RPMI7951 (cell line): ENCODE results near the gene ZSWIM3. TPM values are rescaled to one million over a fixed set of nuclear protein-coding genes. Genes with fewer than 3 reads are reported as not detected.

Experiments used
- total RNA-seq: library from RNA; depleted of rRNA; stranded (reverse); fragments of >200 nt; shearing (Covaris generic); gene quantifications from 2 replicates; pipeline ENCODE4 v1.2.3, GENCODE V29; 2014; rRNA removed

The ZSWIM3 gene
- total RNA-seq, 1 experiment from 2014 or later: 9.3 TPM

Other genes starting within 250 kb of the ZSWIM3 start
- gene WFDC10A, start 227.9 kb upstream of the ZSWIM3 start, total RNA-seq: not detected in 2 replicates
- gene WFDC9, start 226.3 kb upstream of the ZSWIM3 start, total RNA-seq: not detected in 2 replicates
- not detected in 2 replicates for gene WFDC11, start 187.4 kb upstream of the ZSWIM3 start, total RNA-seq
- gene WFDC13, start 155.6 kb upstream of the ZSWIM3 start, total RNA-seq: not detected in 2 replicates
- 0.88 and 3.5 TPM in 2 replicates for gene WFDC10B, start 152.6 kb upstream of the ZSWIM3 start, total RNA-seq
- gene SPINT4, start 135.3 kb upstream of the ZSWIM3 start, total RNA-seq: not detected in 2 replicates
- gene WFDC3, start 65.7 kb upstream of the ZSWIM3 start, total RNA-seq: 3.6 and 8.8 TPM in 2 replicates
- gene DNTTIP1, start 65.7 kb upstream of the ZSWIM3 start, total RNA-seq: 44.1 and 51.4 TPM in 2 replicates
- 606 and 673 TPM in 2 replicates for gene UBE2C, start 45.0 kb upstream of the ZSWIM3 start, total RNA-seq
- 0.36 TPM in 1 of 2 replicates, not detected in the other for gene TNNC2, start 30.3 kb upstream of the ZSWIM3 start, total RNA-seq
- gene SNX21, start 23.8 kb upstream of the ZSWIM3 start, total RNA-seq: 54.1 and 59.8 TPM in 2 replicates
- 102 and 119 TPM in 2 replicates for gene ACOT8, start 222 bp upstream of the ZSWIM3 start, total RNA-seq
- 17.0 and 20.4 TPM in 2 replicates for gene ZSWIM1, start 23.6 kb downstream of the ZSWIM3 start, total RNA-seq
- gene SPATA25, start 30.0 kb downstream of the ZSWIM3 start, total RNA-seq: 0.98 TPM in 1 of 2 replicates, not detected in the other
- 3.0 and 5.5 TPM in 2 replicates for gene NEURL2, start 33.6 kb downstream of the ZSWIM3 start, total RNA-seq
- 168 and 187 TPM in 2 replicates for gene CTSA, start 33.7 kb downstream of the ZSWIM3 start, total RNA-seq
- gene PLTP, start 54.5 kb downstream of the ZSWIM3 start, total RNA-seq: 36.8 and 47.1 TPM in 2 replicates
- gene PCIF1, start 77.1 kb downstream of the ZSWIM3 start, total RNA-seq: 11.5 and 13.6 TPM in 2 replicates
- gene ZNF335, start 114.6 kb downstream of the ZSWIM3 start, total RNA-seq: 11.9 and 12.0 TPM in 2 replicates
- 3.0 and 4.7 TPM in 2 replicates for gene MMP9, start 151.3 kb downstream of the ZSWIM3 start, total RNA-seq
- 0.96 TPM in 1 of 2 replicates, not detected in the other for gene SLC12A5, start 171.6 kb downstream of the ZSWIM3 start, total RNA-seq
- gene NCOA5, start 232.3 kb downstream of the ZSWIM3 start, total RNA-seq: 14.7 and 15.1 TPM in 2 replicates